Duodenal mucosa (tissue), 2 donors: Measurements from ENCODE around the gene GAS7.

Experiments
- H3K27ac ChIP-seq: one replicate; pipeline ENCODE4 v1.7.0; 2013; ENCODE audit warnings: low read depth, low read length
- H3K27me3 ChIP-seq, 2 donors: one replicate each; pipeline ENCODE4 v1.7.0; 2013; ENCODE audit warnings: low read length in 2 of 2, control low read depth in 1 of 2; ENCODE audit not compliant: insufficient read depth in 2 of 2, control insufficient read depth in 1 of 2
- H3K36me3 ChIP-seq, 2 donors: one replicate each; pipeline ENCODE4 v1.7.0; 2013; ENCODE audit warnings: low read length in 2 of 2, control low read depth in 1 of 2; ENCODE audit not compliant: insufficient read depth in 2 of 2, control insufficient read depth in 1 of 2
- H3K4me1 ChIP-seq, 2 donors: one replicate each; pipeline ENCODE4 v1.7.0; 2013; ENCODE audit warnings: low read length in 2 of 2, control low read depth in 1 of 2; ENCODE audit not compliant: insufficient read depth in 2 of 2, control insufficient read depth in 1 of 2
- H3K4me3 ChIP-seq, 2 donors: one replicate each; pipeline ENCODE4 v1.7.0; 2013; ENCODE audit warnings: low read length in 2 of 2, low read depth in 1 of 2
- H3K9ac ChIP-seq, 2 donors: one replicate each; pipeline ENCODE4 v1.7.0; 2013; ENCODE audit warnings: low read length in 2 of 2, low read depth in 1 of 2
- H3K9me3 ChIP-seq, 2 donors: one replicate each; pipeline ENCODE4 v1.7.0; 2013; ENCODE audit warnings: low read length in 2 of 2, control low read depth in 1 of 2; ENCODE audit not compliant: control insufficient read depth in 1 of 2

The GAS7 gene

GRCh38 chr17:9977180-9977575 lies 221.2 kb downstream of the GAS7 start:
- H3K9ac ChIP-seq: no peak overlapping the region
- H3K27ac ChIP-seq: no peak overlapping the region
- no peaks in the 10 kb centered on the region for H3K27me3 ChIP-seq
- H3K4me1 ChIP-seq: peaks cover under 1 to 5% of the 10 kb centered on the region in 2 donors
- H3K36me3 ChIP-seq: no peaks in the 10 kb centered on the region
- no peaks in the 10 kb centered on the region for H3K9me3 ChIP-seq
- no peak overlapping the region for H3K4me3 ChIP-seq

GRCh38 chr17:9976283-9977179 lies 221.9 kb downstream of the GAS7 start:
- Histone ChIP-seq H3K36me3 (no peaks in the 10 kb centered on the region), H3K27ac (no peak overlapping the region), H3K4me1 (peaks cover 6 to 9% of the 10 kb centered on the region in 2 donors), H3K27me3 (no peaks in the 10 kb centered on the region), H3K4me3 (no peak overlapping the region), H3K9me3 (no peaks in the 10 kb centered on the region), H3K9ac (no peak overlapping the region)

- H3K36me3 ChIP-seq: no peaks in the 10 kb centered on the region
- no peak overlapping the region for H3K9ac ChIP-seq
- no peak overlapping the region for H3K27ac ChIP-seq
- no peak overlapping the region for H3K4me3 ChIP-seq
- H3K9me3 ChIP-seq: no peaks in the 10 kb centered on the region
- no peaks in the 10 kb centered on the region for H3K27me3 ChIP-seq
- peaks cover 6 to 9% of the 10 kb centered on the region in 2 donors for H3K4me1 ChIP-seq
These were observed 223.7 kb downstream of the GAS7 start for GRCh38 chr17:9974448-9975381.

GRCh38 chr17:9973669-9974447 lies 224.5 kb downstream of the GAS7 start:
- peaks cover 6 to 9% of the 10 kb centered on the region in 2 donors for H3K4me1 ChIP-seq
- no peaks in the 10 kb centered on the region for H3K9me3 ChIP-seq
- no peak overlapping the region for H3K9ac ChIP-seq
- H3K27ac ChIP-seq: no peak overlapping the region
- H3K27me3 ChIP-seq: no peaks in the 10 kb centered on the region
- H3K36me3 ChIP-seq: no peaks in the 10 kb centered on the region
- no peak overlapping the region for H3K4me3 ChIP-seq

- Histone ChIP-seq H3K27me3 (no peaks in the 10 kb centered on the region), H3K9me3 (no peaks in the 10 kb centered on the region), H3K4me1 (peaks cover 6 to 9% of the 10 kb centered on the region in 2 donors), H3K9ac (no peak overlapping the region), H3K4me3 (no peak overlapping the region), H3K36me3 (no peaks in the 10 kb centered on the region), H3K27ac (no peak overlapping the region)
These were observed 226.4 kb downstream of the GAS7 start for GRCh38 chr17:9971991-9972390.

- H3K36me3 ChIP-seq: no peaks in the 10 kb centered on the region
- H3K4me1 ChIP-seq: peaks cover 6 to 9% of the 10 kb centered on the region in 2 donors
- H3K9me3 ChIP-seq: no peaks in the 10 kb centered on the region
- no peak overlapping the region for H3K27ac ChIP-seq
- no peak overlapping the region for H3K9ac ChIP-seq
- H3K27me3 ChIP-seq: no peaks in the 10 kb centered on the region
- H3K4me3 ChIP-seq: no peak overlapping the region
These were observed 229.0 kb downstream of the GAS7 start for GRCh38 chr17:9969301-9969935.

GRCh38 chr17:9968881-9969280 lies 229.5 kb downstream of the GAS7 start:
- no peak overlapping the region for H3K4me3 ChIP-seq
- H3K9me3 ChIP-seq: no peaks in the 10 kb centered on the region
- no peak overlapping the region for H3K27ac ChIP-seq
- H3K27me3 ChIP-seq: no peaks in the 10 kb centered on the region
- H3K4me1 ChIP-seq: peaks cover 5 to 6% of the 10 kb centered on the region in 2 donors
- no peak overlapping the region for H3K9ac ChIP-seq
- no peaks in the 10 kb centered on the region for H3K36me3 ChIP-seq

GRCh38 chr17:9968008-9968407 lies 230.4 kb downstream of the GAS7 start:
- Histone ChIP-seq H3K4me3 (no peak overlapping the region), H3K9ac (no peak overlapping the region), H3K9me3 (no peaks in the 10 kb centered on the region), H3K27me3 (no peaks in the 10 kb centered on the region), H3K27ac (no peak overlapping the region), H3K4me1 (peaks cover 5 to 6% of the 10 kb centered on the region in 2 donors), H3K36me3 (no peaks in the 10 kb centered on the region)

- Histone ChIP-seq H3K27me3 (no peaks in the 10 kb centered on the region), H3K27ac (no peak overlapping the region), H3K9ac (no peak overlapping the region), H3K36me3 (no peaks in the 10 kb centered on the region), H3K4me3 (no peak overlapping the region), H3K9me3 (no peaks in the 10 kb centered on the region), H3K4me1 (no peaks in the 10 kb centered on the region)
These were observed 238.9 kb downstream of the GAS7 start for GRCh38 chr17:9959377-9959981.
